Prostate gland (tissue), 2 donors: ENCODE results near the gene KRTAP9-1. TPM values are rescaled to one million over a fixed set of nuclear protein-coding genes. Genes with fewer than 3 reads are reported as not detected.
"Not testable (repeated sequence)": the region's sequence is repeated elsewhere in the genome, so short reads cannot be mapped to it uniquely, and the experiment has no call there.

Source experiments
- DNase-seq: peaks from one replicate; pipeline ENCODE4 v3.0.0-alpha.2; 2019; ENCODE audit warnings: low spot score
- H3K27ac ChIP-seq, 2 donors: fragments of 200-600 bp; sonication (generic); 2 replicates each; pipeline ENCODE4 v1.5.1; 2017 to 2019
- H3K27me3 ChIP-seq: fragments of 200-600 bp; sonication (generic); replicated peaks from 2 replicates; pipeline ENCODE4 v1.5.1; 2019; ENCODE audit not compliant: insufficient read depth
- H3K36me3 ChIP-seq, 2 donors: fragments of 200-600 bp; sonication (generic); 1 replicate in 1 of 2; 2 replicates in 1 of 2; pipeline versions ENCODE4 v1.5.1 to v1.8.1; 2017 to 2019
- H3K4me1 ChIP-seq: fragments of 200-600 bp; sonication (generic); replicated peaks from 2 replicates; pipeline ENCODE4 v1.5.1; 2019
- H3K4me3 ChIP-seq, 2 donors: fragments of 200-600 bp; sonication (generic); 2 replicates each; pipeline ENCODE4 v1.5.1; 2017 to 2019
- H3K9me3 ChIP-seq: fragments of 200-600 bp; sonication (generic); 2 replicates; pipeline ENCODE4 v1.5.1; 2017
- CTCF ChIP-seq, 4 experiments: fragments of 200-600 bp in 2 of 4; fragments of 450-650 bp in 2 of 4; sonication (generic) in 2 of 4; IDR thresholded peaks; 1 replicate in 3 of 4; 2 replicates in 1 of 4; pipeline ENCODE4 v1.5.1; 2016 to 2019; ENCODE audit warnings: antibody characterized with exemption in 4 of 4, mild to moderate bottlenecking in 2 of 4, moderate library complexity in 2 of 4
- POLR2A ChIP-seq: fragments of 450-650 bp; IDR thresholded peaks from one replicate; pipeline ENCODE4 v1.6.1; 2016; ENCODE audit warnings: antibody characterized with exemption, mild to moderate bottlenecking
- POLR2AphosphoS5 ChIP-seq: sonication (generic); formaldehyde crosslinking; IDR thresholded peaks from one replicate; pipeline ENCODE4 v1.6.1; 2017; ENCODE audit warnings: antibody characterized with exemption
- WGBS: methylation state at CpG from one replicate; pipeline ENCODE4 v1.1.5; 2018; 5-methylcytosine and 5-hydroxymethylcytosine counted together
- intact Hi-C: fragments of 100-400 bp; cut with DNase I; formaldehyde crosslinking; loops from one replicate; pipeline ENCODE4 v1.14.2; 2022
- total RNA-seq, 2 donors: library from RNA; depleted of rRNA; stranded (reverse); fragments of >200 nt; gene quantifications; one replicate each; pipeline ENCODE4 v1.1.0, GENCODE V29; 2016

KRTAP9-1 gene
- total RNA-seq, result not detected

DNA sequence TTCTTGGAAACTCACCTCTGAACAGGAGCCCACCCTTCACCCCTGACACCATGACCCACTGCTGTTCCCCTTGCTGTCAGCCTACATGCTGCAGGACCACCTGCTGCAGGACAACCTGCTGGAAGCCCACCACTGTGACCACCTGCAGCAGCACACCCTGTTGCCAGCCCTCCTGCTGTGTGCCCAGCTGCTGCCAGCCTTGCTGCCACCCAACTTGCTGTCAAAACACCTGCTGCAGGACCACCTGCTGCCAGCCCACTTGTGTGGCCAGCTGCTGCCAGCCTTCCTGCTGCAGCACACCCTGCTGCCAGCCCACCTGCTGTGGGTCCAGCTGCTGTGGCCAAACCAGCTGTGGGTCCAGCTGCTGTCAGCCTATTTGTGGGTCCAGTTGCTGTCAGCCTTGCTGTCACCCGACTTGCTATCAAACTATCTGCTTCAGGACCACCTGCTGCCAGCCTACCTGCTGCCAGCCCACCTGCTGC is at the start of gene KRTAP9-1:
Gene KRTAP9-1, plus strand, starts transcription at position 51 of the 482 bp plus-strand sequence. Its CDS starts 0 bp downstream, at position 51.
- WGBS, result 62% methylated on average over 1 of the region's 1 CpG
- intact Hi-C loops, H3K36me3 ChIP-seq: not testable (repeated sequence)

GRCh38 chr17:41140360-41141131 is 49.1 kb upstream of the KRTAP9-1 start, which contains the start of gene KRTAP4-6:
KRTAP4-6 (minus strand) TSS chr17:41140544; CDS start chr17:41140487, 57 bp downstream.
- intact Hi-C loops, result no loop called here
- WGBS, result 89% methylated on average over 6 of the region's 6 CpGs

More for the DNA sequence above, at the start of gene KRTAP9-1:
- not testable (repeated sequence) for H3K9me3 ChIP-seq, H3K4me1 ChIP-seq, H3K27ac ChIP-seq, DNase-seq, H3K4me3 ChIP-seq, H3K27me3 ChIP-seq

GRCh38 chr17:41141361-41141760 is 48.3 kb upstream of the KRTAP9-1 start:
- TF ChIP-seq CTCF (IDR thresholded peaks at IDR 0.05) (no peak), POLR2A (no peak), POLR2AphosphoS5 (no peak)
- H3K9me3 ChIP-seq, result no peaks in the 10 kb centered on the region
- intact Hi-C loops, result no loop called here

More at GRCh38 chr17:41140360-41141131, 49.1 kb upstream of the KRTAP9-1 start, which contains the start of gene KRTAP4-6:
- Histone ChIP-seq H3K9me3 (no peaks in the 10 kb centered on the region), H3K27ac (no peak within 1 kb of the TSS), H3K27me3 (no peaks in the 10 kb centered on the region), H3K36me3 (no peaks in the 10 kb centered on the region), H3K4me1 (no peaks in the 10 kb centered on the region), H3K4me3 (no peak within 1 kb of the TSS)
- TF ChIP-seq POLR2AphosphoS5, result no peak
- no peak for TF ChIP-seq POLR2A
- TF ChIP-seq CTCF (IDR thresholded peaks at IDR 0.05), result no peak
- no peak for DNase-seq

DNA sequence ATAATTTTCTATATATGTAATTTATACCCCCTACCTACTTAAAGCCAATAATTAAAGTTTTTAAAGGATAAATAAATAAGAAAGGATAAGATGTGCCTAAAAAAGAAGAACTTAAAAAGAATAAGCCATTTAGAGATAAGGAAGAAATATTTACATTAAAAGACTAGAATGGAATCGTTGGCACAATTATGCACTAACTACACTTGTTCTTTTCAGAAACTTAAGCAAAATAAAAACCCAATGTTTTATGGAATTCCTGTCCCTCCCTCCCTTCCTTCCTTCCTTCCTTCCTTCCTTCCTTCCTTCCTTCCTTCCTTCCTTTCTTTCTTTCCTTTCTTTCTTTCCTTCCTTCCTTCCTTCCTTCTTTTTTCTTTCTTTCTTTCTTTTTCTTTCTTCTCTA is 44.8 kb upstream of the KRTAP9-1 start:
- H3K27me3 ChIP-seq, result no peaks in the 10 kb centered on the region
- no peak overlapping the region for H3K4me3 ChIP-seq
- H3K27ac ChIP-seq, result no peak overlapping the region
- no peaks in the 10 kb centered on the region for H3K36me3 ChIP-seq
- intact Hi-C loops, result no loop called here
- TF ChIP-seq CTCF (IDR thresholded peaks at IDR 0.05), result no peak
- TF ChIP-seq POLR2AphosphoS5, result no peak
- no peak for TF ChIP-seq POLR2A
- WGBS, result 93% methylated on average over 1 of the region's 1 CpG
- no peaks in the 10 kb centered on the region for H3K4me1 ChIP-seq
- no peaks in the 10 kb centered on the region for H3K9me3 ChIP-seq
- no peak for DNase-seq

More at GRCh38 chr17:41141361-41141760, 48.3 kb upstream of the KRTAP9-1 start:
- no peak overlapping the region for H3K27ac ChIP-seq
- no peak for DNase-seq
- H3K36me3 ChIP-seq, result no peaks in the 10 kb centered on the region
- no peaks in the 10 kb centered on the region for H3K27me3 ChIP-seq
- no peaks in the 10 kb centered on the region for H3K4me1 ChIP-seq
- H3K4me3 ChIP-seq, result no peak overlapping the region

DNA sequence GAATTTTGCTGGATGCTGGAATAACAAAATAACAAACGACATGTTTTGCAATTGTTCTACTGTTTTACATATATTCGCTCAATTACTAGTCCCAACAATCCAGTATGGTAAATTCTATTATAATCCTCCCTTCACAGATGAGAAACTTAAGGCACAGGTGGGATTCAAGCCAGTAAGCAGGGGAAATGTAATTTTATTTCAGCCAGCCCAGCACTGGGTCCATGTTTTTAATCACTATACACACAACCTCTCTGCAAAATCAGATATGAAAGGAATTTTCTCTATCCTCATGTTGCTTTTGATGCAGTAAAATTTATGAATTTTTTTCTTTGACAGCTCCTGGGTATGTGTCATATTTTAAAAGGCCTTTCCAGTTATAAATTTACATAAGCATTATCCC is 44.4 kb upstream of the KRTAP9-1 start:
- 93% methylated on average over 2 of the region's 2 CpGs for WGBS
- intact Hi-C loops, result no loop called here
- Histone ChIP-seq H3K4me1 (no peaks in the 10 kb centered on the region), H3K36me3 (no peaks in the 10 kb centered on the region), H3K9me3 (no peaks in the 10 kb centered on the region), H3K27me3 (no peaks in the 10 kb centered on the region), H3K27ac (no peak overlapping the region), H3K4me3 (no peak overlapping the region)
- TF ChIP-seq POLR2A (no peak), CTCF (IDR thresholded peaks at IDR 0.05) (no peak), POLR2AphosphoS5 (no peak)
- DNase-seq, result no peak
